ENCODE results near the gene LCNL1. TPM values are rescaled to one million over a fixed set of nuclear protein-coding genes. Genes with fewer than 3 reads are reported as not detected.

The LCNL1 gene
- total RNA-seq, 1 donor from 2014 or later, result 1.9 TPM

DNA sequence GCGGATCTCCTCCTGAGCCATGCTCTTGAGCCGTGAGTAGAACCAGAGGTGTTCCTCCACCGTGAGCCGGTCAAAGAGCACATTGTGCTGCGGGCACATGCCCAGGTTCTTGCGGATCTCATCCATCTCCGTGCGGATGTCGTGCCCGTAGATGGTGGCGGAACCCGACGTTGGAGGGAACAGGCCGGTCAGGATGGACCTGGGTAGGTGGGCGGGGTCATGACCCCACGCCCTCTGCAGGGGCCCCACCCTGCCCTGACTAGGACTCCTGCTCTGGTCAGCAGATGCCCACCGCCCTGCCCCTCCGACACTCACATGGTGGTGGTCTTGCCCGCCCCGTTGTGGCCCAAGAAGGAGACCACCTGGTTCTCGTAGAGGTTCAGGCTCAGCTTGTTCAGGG is 33.2 kb downstream of the LCNL1 start:
- no peaks in the 10 kb centered on the region for H3K27me3 ChIP-seq (ENCODE audit: low read depth)
- H3K36me3 ChIP-seq, result peaks cover 44% of the 10 kb centered on the region
- H3K27ac ChIP-seq, result no peak overlapping the region
- no peak overlapping the region for H3K4me3 ChIP-seq
- no peak for DNase-seq
- no peaks in the 10 kb centered on the region for H3K4me1 ChIP-seq
- no peak for ATAC-seq
- intact Hi-C loops (cut with DNase I), result no loop called here
- H3K9me3 ChIP-seq, result no peaks in the 10 kb centered on the region
- TF ChIP-seq, protein P1, sequence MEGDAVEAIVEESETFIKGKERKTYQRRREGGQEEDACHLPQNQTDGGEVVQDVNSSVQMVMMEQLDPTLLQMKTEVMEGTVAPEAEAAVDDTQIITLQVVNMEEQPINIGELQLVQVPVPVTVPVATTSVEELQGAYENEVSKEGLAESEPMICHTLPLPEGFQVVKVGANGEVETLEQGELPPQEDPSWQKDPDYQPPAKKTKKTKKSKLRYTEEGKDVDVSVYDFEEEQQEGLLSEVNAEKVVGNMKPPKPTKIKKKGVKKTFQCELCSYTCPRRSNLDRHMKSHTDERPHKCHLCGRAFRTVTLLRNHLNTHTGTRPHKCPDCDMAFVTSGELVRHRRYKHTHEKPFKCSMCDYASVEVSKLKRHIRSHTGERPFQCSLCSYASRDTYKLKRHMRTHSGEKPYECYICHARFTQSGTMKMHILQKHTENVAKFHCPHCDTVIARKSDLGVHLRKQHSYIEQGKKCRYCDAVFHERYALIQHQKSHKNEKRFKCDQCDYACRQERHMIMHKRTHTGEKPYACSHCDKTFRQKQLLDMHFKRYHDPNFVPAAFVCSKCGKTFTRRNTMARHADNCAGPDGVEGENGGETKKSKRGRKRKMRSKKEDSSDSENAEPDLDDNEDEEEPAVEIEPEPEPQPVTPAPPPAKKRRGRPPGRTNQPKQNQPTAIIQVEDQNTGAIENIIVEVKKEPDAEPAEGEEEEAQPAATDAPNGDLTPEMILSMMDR (IDR thresholded peaks at IDR 0.05), result no peak

DNA sequence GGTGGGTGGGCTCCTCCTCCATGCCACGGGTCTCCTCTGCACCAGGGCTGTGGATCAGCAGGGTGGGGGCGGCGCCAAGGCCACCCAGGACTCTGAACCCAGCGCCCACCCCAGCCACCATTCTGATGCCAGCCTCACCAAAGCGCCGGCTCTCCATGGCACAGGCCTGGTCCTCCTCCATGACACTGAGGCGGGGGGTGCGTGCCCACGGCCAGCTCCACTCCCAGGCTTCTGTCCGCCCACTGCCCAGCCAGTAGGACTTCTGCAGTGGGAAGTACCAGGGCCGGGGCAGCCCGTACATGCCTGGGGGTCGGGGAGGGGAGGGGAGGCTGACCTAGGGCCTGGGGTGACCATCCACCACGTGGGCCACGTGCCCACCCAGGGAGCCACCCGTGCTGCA is 33.6 kb downstream of the LCNL1 start:
- Histone ChIP-seq H3K4me1 (no peaks in the 10 kb centered on the region), H3K4me3 (no peak overlapping the region), H3K9me3 (no peaks in the 10 kb centered on the region), H3K27me3 (ENCODE audit: low read depth) (no peaks in the 10 kb centered on the region), H3K36me3 (peaks cover 46% of the 10 kb centered on the region), H3K27ac (no peak overlapping the region)
- ATAC-seq (no peak), DNase-seq (no peak)
- intact Hi-C loops (cut with DNase I), result no loop called here
- TF ChIP-seq, protein P1 (IDR thresholded peaks at IDR 0.05), result no peak

DNA sequence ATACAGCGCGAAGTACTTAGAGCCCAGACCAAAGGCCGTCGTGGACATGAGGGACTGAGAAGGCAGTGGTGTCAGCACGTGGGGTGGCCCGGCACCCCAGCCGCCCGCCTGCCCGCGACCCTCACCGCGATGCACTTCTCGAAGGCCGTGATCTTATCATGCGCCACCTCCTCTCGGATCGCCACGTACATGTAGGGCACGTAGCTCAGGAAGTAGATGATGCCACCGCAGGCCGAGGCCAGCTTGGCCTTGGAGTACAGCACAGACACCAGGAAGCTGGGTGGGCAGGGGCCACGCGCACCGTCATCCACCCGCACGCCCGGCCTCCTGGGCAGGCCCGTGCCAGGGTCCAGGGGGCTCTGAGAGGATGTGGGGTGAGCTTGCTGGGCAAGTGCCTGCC is 34.3 kb downstream of the LCNL1 start:
- Histone ChIP-seq H3K4me3 (no peak overlapping the region), H3K4me1 (no peaks in the 10 kb centered on the region), H3K27ac (no peak overlapping the region), H3K9me3 (no peaks in the 10 kb centered on the region), H3K36me3 (peaks cover 41% of the 10 kb centered on the region), H3K27me3 (ENCODE audit: low read depth) (no peaks in the 10 kb centered on the region)
- DNase-seq, result no peak
- ATAC-seq, result no peak
- intact Hi-C loops (cut with DNase I), result no loop called here
- TF ChIP-seq, protein P1 (IDR thresholded peaks at IDR 0.05), result no peak

DNA sequence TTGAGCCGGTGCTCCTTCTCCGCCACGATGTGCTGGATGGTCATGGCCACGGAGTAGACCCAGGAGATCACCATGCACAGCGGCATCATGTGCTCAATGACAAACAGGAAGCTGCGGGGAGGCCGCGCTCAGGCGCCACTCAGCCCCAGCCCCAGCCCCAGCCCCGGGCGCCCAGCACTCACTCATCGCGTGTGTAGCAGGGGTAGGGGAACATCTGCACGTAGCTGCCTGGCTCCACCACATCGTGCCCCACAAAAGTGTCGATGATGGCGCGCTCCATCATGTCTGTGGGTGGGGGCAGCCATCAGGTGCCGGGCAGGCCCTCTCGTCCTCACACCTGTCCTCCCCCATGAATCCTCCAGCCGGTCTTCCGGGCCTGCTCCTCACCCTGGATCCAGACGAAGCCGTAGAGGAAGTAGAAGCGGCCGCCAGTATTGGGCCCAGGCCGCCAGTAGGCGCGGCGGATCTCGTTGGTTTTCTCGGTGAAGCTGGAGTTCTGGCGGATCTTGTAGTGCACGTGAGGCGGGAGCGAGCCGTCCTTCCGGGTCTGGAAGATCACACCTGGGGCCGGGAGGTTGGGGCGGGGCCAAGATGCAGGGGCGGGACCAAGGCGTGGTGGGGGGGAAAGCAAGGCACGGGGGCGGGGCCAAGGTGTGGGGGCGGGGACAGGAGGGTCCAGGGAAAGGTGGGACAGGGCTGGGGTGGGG is 35.2 kb downstream of the LCNL1 start:
- no peak for ATAC-seq
- TF ChIP-seq, protein P1 (IDR thresholded peaks at IDR 0.05), result no peak
- Histone ChIP-seq H3K36me3 (peaks cover 33% of the 10 kb centered on the region), H3K9me3 (no peaks in the 10 kb centered on the region), H3K27me3 (ENCODE audit: low read depth) (no peaks in the 10 kb centered on the region), H3K27ac (no peak overlapping the region), H3K4me3 (no peak overlapping the region), H3K4me1 (no peaks in the 10 kb centered on the region)
- DNase-seq, result no peak
- intact Hi-C loops (cut with DNase I), result no loop called here

DNA sequence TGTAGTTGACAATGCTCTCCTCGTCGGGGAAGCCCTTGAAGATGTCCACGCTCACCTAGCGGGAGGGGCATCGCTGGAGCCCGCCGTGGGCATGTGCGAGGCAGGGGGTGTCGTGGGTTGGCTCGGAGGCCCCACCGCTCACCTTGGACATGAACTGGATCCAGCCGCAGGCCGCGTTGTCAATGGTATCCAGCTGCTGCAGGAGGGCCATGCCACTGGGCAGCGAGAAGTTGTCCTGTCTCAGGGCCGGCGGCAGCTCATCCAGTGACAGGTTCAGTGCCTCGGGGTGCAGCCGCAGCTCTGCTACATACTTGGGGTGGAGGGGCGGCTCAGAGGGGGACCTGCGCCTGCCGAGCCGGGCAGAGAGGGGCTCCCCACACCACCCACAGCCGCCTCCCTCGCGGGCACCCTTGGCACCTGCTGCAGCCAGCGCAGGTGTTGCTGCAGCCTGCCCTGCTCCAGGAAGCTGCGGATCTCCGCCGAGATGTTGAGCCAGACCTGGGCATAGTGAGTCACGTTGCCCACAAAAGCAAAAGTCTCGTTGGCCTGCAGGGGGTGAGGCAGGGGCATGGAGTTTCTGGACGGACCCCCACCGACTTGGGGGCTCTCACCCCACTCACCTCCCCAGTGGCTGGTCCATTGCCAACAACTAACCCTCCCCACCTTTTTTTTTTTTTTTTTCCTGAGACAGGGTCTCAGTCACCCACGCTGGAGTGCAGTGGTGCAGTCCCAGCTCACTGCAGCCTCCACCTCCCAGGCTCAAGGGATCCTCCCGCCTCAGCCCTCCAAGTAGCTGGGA is 36.2 kb downstream of the LCNL1 start:
- H3K36me3 ChIP-seq, result peaks cover 32% of the 10 kb centered on the region
- no peaks in the 10 kb centered on the region for H3K27me3 ChIP-seq (ENCODE audit: low read depth)
- DNase-seq (no peak), ATAC-seq (no peak)
- intact Hi-C loops (cut with DNase I), result no loop called here
- no peak overlapping the region for H3K27ac ChIP-seq
- no peaks in the 10 kb centered on the region for H3K4me1 ChIP-seq
- H3K4me3 ChIP-seq, result no peak overlapping the region
- no peaks in the 10 kb centered on the region for H3K9me3 ChIP-seq
- TF ChIP-seq, protein P1 (IDR thresholded peaks at IDR 0.05), result no peak

Measured in lower lobe of right lung (tissue), 2 donors.